AG04449 (cell line): ENCODE results near the gene DUSP23.

Source experiments
- CTCF ChIA-PET: fragments of 350-600 bp; formaldehyde crosslinking; extraction: SDS; loops from one replicate; lab custom pipeline; 2021; ENCODE audit warnings: antibody characterized with exemption; lab: Yijun Ruan, JAX
- POLR2A ChIA-PET: fragments of 400-600, 350-600 bp; formaldehyde crosslinking; extraction: SDS; loops from one replicate; lab custom pipeline; 2020; ENCODE audit warnings: antibody characterized with exemption, inconsistent platforms; lab: Yijun Ruan, JAX
- DNase-seq: peaks from one replicate; pipeline ENCODE4 v3.0.0-alpha.2; 2010; ENCODE audit warnings: low read depth, low spot score
- H3K4me3 ChIP-seq: 2 replicates; pipeline ENCODE4 v1.5.1; 2011; ENCODE audit warnings: low read depth, mild to moderate bottlenecking, control low read depth, low read length
- TF ChIP-seq, protein P1 (sequence below): IDR thresholded peaks from one replicate; pipeline ENCODE4 v1.5.1; 2011; ENCODE audit warnings: mild to moderate bottlenecking, moderate library complexity, low read length, control low read depth, inconsistent platforms; ENCODE audit not compliant: insufficient read depth; ENCODE audit errors: missing control alignments

The DUSP23 gene

DNA sequence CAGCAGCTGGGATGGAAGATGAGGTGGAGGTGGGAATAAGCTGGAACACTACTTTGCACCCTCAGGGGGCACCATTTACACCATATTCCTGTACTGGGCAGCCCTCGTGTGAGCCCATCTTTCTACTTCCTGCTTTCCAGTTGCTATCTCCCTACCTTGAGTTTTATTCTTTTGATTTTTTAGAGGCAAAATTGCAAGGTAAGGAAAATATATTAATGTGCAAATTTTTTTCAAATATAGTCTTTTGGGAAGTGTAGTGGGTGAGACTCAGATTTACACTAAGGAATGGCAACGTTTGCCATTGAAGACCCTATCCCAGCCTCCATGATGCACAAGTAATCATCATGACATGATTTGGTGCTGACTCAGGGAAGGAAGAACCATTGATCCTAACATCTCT is 31.1 kb upstream of the DUSP23 start:
- POLR2A ChIA-PET = no interaction called here
- CTCF ChIA-PET = no interaction called here
- DNase-seq = no peak
- TF ChIP-seq, protein P1, sequence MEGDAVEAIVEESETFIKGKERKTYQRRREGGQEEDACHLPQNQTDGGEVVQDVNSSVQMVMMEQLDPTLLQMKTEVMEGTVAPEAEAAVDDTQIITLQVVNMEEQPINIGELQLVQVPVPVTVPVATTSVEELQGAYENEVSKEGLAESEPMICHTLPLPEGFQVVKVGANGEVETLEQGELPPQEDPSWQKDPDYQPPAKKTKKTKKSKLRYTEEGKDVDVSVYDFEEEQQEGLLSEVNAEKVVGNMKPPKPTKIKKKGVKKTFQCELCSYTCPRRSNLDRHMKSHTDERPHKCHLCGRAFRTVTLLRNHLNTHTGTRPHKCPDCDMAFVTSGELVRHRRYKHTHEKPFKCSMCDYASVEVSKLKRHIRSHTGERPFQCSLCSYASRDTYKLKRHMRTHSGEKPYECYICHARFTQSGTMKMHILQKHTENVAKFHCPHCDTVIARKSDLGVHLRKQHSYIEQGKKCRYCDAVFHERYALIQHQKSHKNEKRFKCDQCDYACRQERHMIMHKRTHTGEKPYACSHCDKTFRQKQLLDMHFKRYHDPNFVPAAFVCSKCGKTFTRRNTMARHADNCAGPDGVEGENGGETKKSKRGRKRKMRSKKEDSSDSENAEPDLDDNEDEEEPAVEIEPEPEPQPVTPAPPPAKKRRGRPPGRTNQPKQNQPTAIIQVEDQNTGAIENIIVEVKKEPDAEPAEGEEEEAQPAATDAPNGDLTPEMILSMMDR = no peak
- H3K4me3 ChIP-seq = no peak overlapping the region

DNA sequence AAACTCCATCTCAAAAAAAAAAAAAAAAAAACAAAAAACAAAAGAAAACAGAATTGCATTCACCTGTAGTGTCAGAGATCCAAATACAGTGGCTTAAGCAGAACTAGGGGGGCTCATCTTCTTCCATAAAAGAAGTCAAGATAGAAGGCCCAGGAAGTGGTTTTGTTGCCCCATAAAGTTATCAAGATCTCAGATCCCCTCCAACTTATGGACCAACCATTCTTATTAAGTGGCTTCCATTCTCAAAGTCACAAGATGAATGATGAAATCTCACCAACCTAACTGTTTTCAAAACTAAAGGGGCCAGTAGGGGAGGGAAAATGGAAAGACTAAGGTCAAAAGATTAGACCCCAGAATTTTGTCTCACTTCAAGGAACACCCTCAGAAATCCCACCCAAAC is 30.1 kb upstream of the DUSP23 start:
- no peak overlapping the region for H3K4me3 ChIP-seq
- ChIA-PET POLR2A (no interaction called here), CTCF (no interaction called here)
- TF ChIP-seq, protein P1 = no peak
- no peak for DNase-seq

DNA sequence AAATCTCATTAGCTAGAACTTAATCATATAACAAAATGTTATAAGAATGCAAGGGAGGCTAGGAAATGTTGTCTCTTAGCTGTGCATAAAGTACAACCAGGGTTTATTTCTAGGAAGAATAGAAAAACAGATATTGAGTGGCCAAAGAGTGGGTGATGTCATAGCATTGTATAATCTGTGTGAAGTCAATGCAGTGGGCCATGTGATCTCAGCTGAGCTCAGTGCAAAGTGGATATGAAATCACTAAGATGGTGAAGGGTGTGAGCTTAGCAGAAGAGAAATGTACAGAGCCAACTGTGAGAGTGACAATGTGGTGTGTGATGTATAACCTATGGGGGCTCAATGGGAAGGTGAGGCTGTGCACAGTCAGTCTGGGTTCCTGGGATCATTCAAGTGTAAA is 29.7 kb upstream of the DUSP23 start:
- H3K4me3 ChIP-seq = no peak overlapping the region
- TF ChIP-seq, protein P1 = no peak
- ChIA-PET POLR2A (no interaction called here), CTCF (no interaction called here)
- DNase-seq = no peak

DNA sequence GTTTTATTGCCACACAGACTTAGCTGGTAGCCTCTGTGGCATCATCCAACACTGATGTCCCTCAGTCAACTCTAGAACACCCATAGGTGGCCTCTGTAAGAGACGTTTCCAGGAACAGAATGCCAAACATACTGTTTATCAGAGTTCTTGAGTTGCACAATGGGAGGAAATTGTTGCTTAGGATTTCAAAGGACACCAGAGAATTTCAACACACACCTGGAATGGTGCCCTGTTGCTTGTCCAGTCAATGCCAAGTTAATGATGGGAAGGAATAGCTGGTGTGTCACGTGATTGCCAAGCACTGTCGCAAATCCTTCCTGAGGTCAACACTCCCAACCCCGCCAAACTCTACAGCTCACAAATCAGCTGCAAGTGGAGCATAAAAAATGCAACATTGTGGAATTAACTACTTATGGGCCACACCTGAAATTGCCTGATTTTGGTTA is 28.6 kb upstream of the DUSP23 start:
- TF ChIP-seq, protein P1 = no peak
- no peak overlapping the region for H3K4me3 ChIP-seq
- ChIA-PET CTCF (no interaction called here), POLR2A (no interaction called here)
- no peak for DNase-seq

DNA sequence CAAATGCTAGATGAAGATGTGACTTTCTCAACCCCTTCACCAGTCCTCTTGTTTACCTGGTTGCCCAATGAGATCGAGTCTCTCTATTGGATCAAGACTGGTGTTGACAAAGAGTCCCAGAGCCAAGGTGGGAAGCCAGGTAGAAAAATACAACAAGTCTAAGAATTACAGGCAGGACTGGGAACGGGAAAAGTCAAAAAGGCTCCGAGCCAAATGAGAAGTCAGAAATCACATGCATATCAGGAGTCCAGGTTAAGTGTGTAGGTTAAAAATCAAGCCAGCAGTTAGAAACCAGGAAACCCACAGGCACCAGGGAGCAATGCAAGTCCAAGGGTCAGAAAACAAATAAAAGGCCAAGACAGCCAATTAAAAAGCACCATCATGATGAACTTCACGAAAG is 27.4 kb upstream of the DUSP23 start:
- H3K4me3 ChIP-seq = no peak overlapping the region
- CTCF ChIA-PET = no interaction called here
- POLR2A ChIA-PET = no interaction called here
- no peak for DNase-seq
- TF ChIP-seq, protein P1 = no peak

- no peak for DNase-seq
- CTCF ChIA-PET = no interaction called here
- POLR2A ChIA-PET = no interaction called here
- TF ChIP-seq, protein P1 = no peak
- no peak overlapping the region for H3K4me3 ChIP-seq
Observed at GRCh38 chr1:159755451-159756007, 25.2 kb upstream of the DUSP23 start.
